A673 (cell line): Measurements from ENCODE around the gene FMN2.

ENCODE experiments used
- CTCF ChIP-seq: fragments of 300-800, 200-600 bp; sonication (generic); conservative IDR thresholded peaks from 2 replicates; pipeline ENCODE4 v1.5.1; 2017; ENCODE audit warnings: low read depth, mild to moderate bottlenecking, antibody characterized with exemption, low read length, moderate library complexity, mixed read lengths
- EZH2 ChIP-seq: fragments of 200-600 bp; sonication (generic); IDR thresholded peaks from 2 replicates; pipeline ENCODE4 v1.6.1; 2017; ENCODE audit warnings: borderline replicate concordance, low read depth, mild to moderate bottlenecking, mixed read lengths, antibody characterized with exemption, low read length; ENCODE audit not compliant: poor library complexity, severe bottlenecking

GRCh38 chr1:240362046-240362445 lies 270.4 kb downstream of the FMN2 start:
- TF ChIP-seq CTCF = no peak
- no peak for TF ChIP-seq EZH2
